HepG2 (cell line): ENCODE measurements around the gene DDT. TPM values are rescaled to one million over a fixed set of nuclear protein-coding genes. Genes with fewer than 3 reads are reported as not detected.

Experiments
- CEBPB ChIP-seq: IDR thresholded peaks from 2 replicates; pipeline ENCODE4 v1.6.1; 2011; ENCODE audit warnings: low read depth, low read length, improper control_type of control experiment, borderline replicate concordance
- ETS1 ChIP-seq: sonication (generic); formaldehyde crosslinking; IDR thresholded peaks from 2 replicates; pipeline ENCODE4 v1.4.0; 2020; ENCODE audit warnings: missing genetic modification reagents
- GTF3A ChIP-seq: sonication (generic); formaldehyde crosslinking; conservative IDR thresholded peaks from 2 replicates; pipeline ENCODE4 v1.4.0; 2020; ENCODE audit warnings: mild to moderate bottlenecking, missing genetic modification reagents
- LRRFIP1 ChIP-seq: sonication (generic); formaldehyde crosslinking; conservative IDR thresholded peaks from 2 replicates; pipeline ENCODE4 v1.4.0; 2020; ENCODE audit warnings: missing genetic modification reagents
- MED13 ChIP-seq: sonication (generic); formaldehyde crosslinking; IDR thresholded peaks from 2 replicates; pipeline ENCODE4 v1.5.0; 2020; ENCODE audit warnings: missing genetic modification reagents
- MIXL1 ChIP-seq: IDR thresholded peaks from 2 replicates; pipeline ENCODE4 v1.6.1; 2016
- NFAT5 ChIP-seq: sonication (generic); formaldehyde crosslinking; IDR thresholded peaks from 2 replicates; pipeline ENCODE4 v1.4.0; 2020; ENCODE audit warnings: missing genetic modification reagents
- NFIC ChIP-seq: IDR thresholded peaks from 2 replicates; pipeline ENCODE4 v1.6.1; 2012; ENCODE audit warnings: mild to moderate bottlenecking, low read length, inconsistent platforms
- PHF8 ChIP-seq: sonication (generic); formaldehyde crosslinking; IDR thresholded peaks from 2 replicates; pipeline ENCODE4 v1.5.0; 2020; ENCODE audit warnings: missing genetic modification reagents
- PRDM4 ChIP-seq: sonication (generic); formaldehyde crosslinking; IDR thresholded peaks from 2 replicates; pipeline ENCODE4 v1.9.0; 2021; ENCODE audit warnings: missing genetic modification reagents, borderline replicate concordance
- SIX4 ChIP-seq: sonication (generic); formaldehyde crosslinking; IDR thresholded peaks from 2 replicates; pipeline ENCODE4 v1.4.0; 2020; ENCODE audit warnings: missing genetic modification reagents
- SNAI1 ChIP-seq: sonication (generic); formaldehyde crosslinking; IDR thresholded peaks from 2 replicates; pipeline ENCODE4 v1.5.0; 2020; ENCODE audit warnings: mild to moderate bottlenecking, missing genetic modification reagents, borderline replicate concordance
- SRF ChIP-seq: IDR thresholded peaks from 2 replicates; pipeline ENCODE4 v1.6.1; 2011; ENCODE audit warnings: mild to moderate bottlenecking, low read depth, low read length, moderate library complexity
- YEATS4 ChIP-seq: sonication (generic); formaldehyde crosslinking; IDR thresholded peaks from 2 replicates; pipeline ENCODE4 v1.4.0; 2020; ENCODE audit warnings: missing genetic modification reagents, borderline replicate concordance
- ZNF350 ChIP-seq: sonication (generic); formaldehyde crosslinking; IDR thresholded peaks from 2 replicates; pipeline ENCODE4 v1.4.0; 2020; ENCODE audit warnings: mild to moderate bottlenecking, low read depth, missing genetic modification reagents, borderline replicate concordance
- ZNF629 ChIP-seq: sonication (generic); formaldehyde crosslinking; conservative IDR thresholded peaks from 2 replicates; pipeline ENCODE4 v1.5.0; 2020; ENCODE audit warnings: missing genetic modification reagents
- ZNF713 ChIP-seq: sonication (generic); formaldehyde crosslinking; IDR thresholded peaks from 2 replicates; pipeline ENCODE4 v1.4.0; 2020; ENCODE audit warnings: mild to moderate bottlenecking, missing genetic modification reagents
- polyA plus RNA-seq, 8 experiments: library from polyadenylated mRNA; depleted of rRNA in 3 of 8; stranded (reverse) in 7 of 8; unstranded in 1 of 8; fragments of >200 nt; fragmentation: Illumina TruSeq in 4 of 8; extraction: Trizol in 4 of 8; gene quantifications; 2 replicates each; pipeline versions ENCODE4 v1.2.1 to v1.2.3, GENCODE V29; 2011 to 2016; ENCODE audit warnings: low read depth in 4 of 8, missing spikeins in 1 of 8, mixed read lengths in 1 of 8; ENCODE audit not compliant: insufficient read depth in 1 of 8
- total RNA-seq, 5 experiments: library from RNA; depleted of rRNA; stranded (reverse); fragments of >200 nt; fragmentation: Illumina TruSeq; extraction: Trizol; gene quantifications; 2 replicates each; pipeline ENCODE4 v1.2.3, GENCODE V29; 2016; ENCODE audit warnings: low read depth in 1 of 5

Gene DDT
- total and polyA plus RNA-seq, 2 of the 13 experiments (the other 11 are each of a cell fraction or from before 2014, with no cell fraction given), result 143 to 181 TPM

GRCh38 chr22:24009227-24010017 is 35.2 kb upstream of the DDT start (continued):
- no peak; the same call in 1 of the 2 replicates for TF ChIP-seq MED13 (CRISPR knock-in tag)
- no peak for TF ChIP-seq MIXL1 (CRISPR knock-in tag)
- peak; percentile 35 for TF ChIP-seq NFIC
- TF ChIP-seq SRF, result peak; percentile 90
- TF ChIP-seq CEBPB, result no peak; the same call in 1 of the 2 replicates
- TF ChIP-seq ZNF713, result no peak
- no peak for TF ChIP-seq ZNF350 (CRISPR knock-in tag)
- TF ChIP-seq SIX4, result 0 out of 2 replicates have a peak, but pooled peaks have one; percentile 39
- TF ChIP-seq ETS1 (CRISPR knock-in tag), result no peak
- TF ChIP-seq YEATS4 (CRISPR knock-in tag), result no peak
- no peak; the same call in 1 of the 2 replicates for TF ChIP-seq PHF8 (CRISPR knock-in tag)
- TF ChIP-seq NFAT5 (CRISPR knock-in tag), result no peak
- 0 out of 2 replicates have a peak, but pooled peaks have one; percentile 18 for TF ChIP-seq ZNF629 (CRISPR knock-in tag)
- TF ChIP-seq LRRFIP1 (CRISPR knock-in tag), result no peak
- no peak for TF ChIP-seq SNAI1 (CRISPR knock-in tag)
- TF ChIP-seq GTF3A, result 0 out of 2 replicates have a peak, but pooled peaks have one; percentile 26
- no peak for TF ChIP-seq PRDM4 (CRISPR knock-in tag)
